Forelimb muscle (tissue), 1 donor: ENCODE results near the gene MEN1. TPM values are rescaled to one million over a fixed set of nuclear protein-coding genes. Genes with fewer than 3 reads are reported as not detected.
A peak's percentile ranks its signal among the peaks of the same experiment; 100 is the strongest.

ENCODE experiments used
- DNase-seq: peaks from one replicate; pipeline ENCODE4 v3.0.0-alpha.2; 2013; ENCODE audit warnings: low read depth
- polyA plus RNA-seq: library from polyadenylated mRNA; unstranded; fragments of 120-200 nt; gene quantifications from one replicate; pipeline ENCODE4 v1.2.1, GENCODE V29; 2013; ENCODE audit not compliant: insufficient read length

Gene MEN1
- polyA plus RNA-seq, 1 donor = 18.4 TPM

- no peak for DNase-seq
Measured at GRCh38 chr11:64784813-64785581, 25.4 kb downstream of the MEN1 start.

GRCh38 chr11:64778473-64779298, 31.7 kb downstream of the MEN1 start, which contains the start of gene SF1:
TSS of gene SF1 (minus strand) at chr11:64778542. CDS start at chr11:64778392, 150 bp downstream.
- DNase-seq = peak; percentile 99

GRCh38 chr11:64778223-64778472, 32.2 kb downstream of the MEN1 start:
- no peak for DNase-seq

GRCh38 chr11:64777449-64778222, 32.7 kb downstream of the MEN1 start:
- DNase-seq = peak; percentile 73

GRCh38 chr11:64776875-64777274, 33.5 kb downstream of the MEN1 start:
- DNase-seq = no peak

GRCh38 chr11:64776425-64776824, 33.9 kb downstream of the MEN1 start:
- no peak for DNase-seq

GRCh38 chr11:64774144-64774543, 36.2 kb downstream of the MEN1 start:
- DNase-seq = no peak

GRCh38 chr11:64772303-64773018, 37.9 kb downstream of the MEN1 start:
- no peak for DNase-seq

- DNase-seq = no peak
Measured at GRCh38 chr11:64771861-64772260, 38.5 kb downstream of the MEN1 start.

GRCh38 chr11:64770120-64770519, 40.2 kb downstream of the MEN1 start:
- DNase-seq = no peak

GRCh38 chr11:64769283-64769682, 41.1 kb downstream of the MEN1 start:
- DNase-seq = no peak

- no peak for DNase-seq
Measured at GRCh38 chr11:64768300-64768694, 42.1 kb downstream of the MEN1 start.

GRCh38 chr11:64767344-64768299, 42.7 kb downstream of the MEN1 start:
- DNase-seq = no peak

- no peak for DNase-seq
Measured at GRCh38 chr11:64766881-64767280, 43.5 kb downstream of the MEN1 start.

GRCh38 chr11:64765851-64766665, 44.3 kb downstream of the MEN1 start:
- DNase-seq = no peak

- DNase-seq = no peak
Measured at GRCh38 chr11:64765291-64765850, 45.0 kb downstream of the MEN1 start.

GRCh38 chr11:64764753-64765152, 45.6 kb downstream of the MEN1 start:
- DNase-seq = no peak

- no peak for DNase-seq
Measured at GRCh38 chr11:64764040-64764611, 46.2 kb downstream of the MEN1 start.

- no peak for DNase-seq
Measured at GRCh38 chr11:64763526-64764039, 46.8 kb downstream of the MEN1 start.
